Measurements from ENCODE around the gene MSI1.

The MSI1 gene

DNA sequence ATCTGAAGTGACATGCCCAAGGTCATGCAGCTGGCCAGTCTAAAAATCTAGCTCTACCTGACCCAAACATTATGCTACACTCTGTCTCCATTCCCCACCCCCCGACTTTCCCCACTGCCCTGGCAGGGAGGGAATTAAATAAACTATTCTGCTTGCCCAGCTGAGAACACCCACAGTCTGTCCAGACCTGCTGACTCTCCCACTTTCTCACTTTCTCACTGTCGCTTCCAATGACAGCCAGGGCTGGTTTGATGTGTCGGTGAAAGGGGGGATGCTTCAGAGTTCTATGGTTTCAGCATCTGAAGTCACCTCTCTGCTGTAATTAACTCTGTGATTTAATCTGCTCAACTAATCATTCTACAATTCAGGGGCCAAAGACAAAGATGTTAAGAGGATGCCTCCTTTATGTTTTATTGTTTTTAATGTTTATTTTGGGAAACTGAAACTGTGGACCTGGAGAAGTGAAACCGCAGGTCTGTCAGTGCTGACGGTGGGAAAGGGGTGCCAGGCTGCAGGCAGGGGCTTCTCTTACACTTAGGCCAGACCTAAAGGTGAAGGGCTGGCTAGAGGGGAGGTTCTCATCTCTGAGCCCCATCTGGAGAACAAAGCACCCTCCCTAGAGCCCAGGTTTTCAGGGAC lies 8.1 kb upstream of the MSI1 start:
- DNase-seq: no peak

DNA sequence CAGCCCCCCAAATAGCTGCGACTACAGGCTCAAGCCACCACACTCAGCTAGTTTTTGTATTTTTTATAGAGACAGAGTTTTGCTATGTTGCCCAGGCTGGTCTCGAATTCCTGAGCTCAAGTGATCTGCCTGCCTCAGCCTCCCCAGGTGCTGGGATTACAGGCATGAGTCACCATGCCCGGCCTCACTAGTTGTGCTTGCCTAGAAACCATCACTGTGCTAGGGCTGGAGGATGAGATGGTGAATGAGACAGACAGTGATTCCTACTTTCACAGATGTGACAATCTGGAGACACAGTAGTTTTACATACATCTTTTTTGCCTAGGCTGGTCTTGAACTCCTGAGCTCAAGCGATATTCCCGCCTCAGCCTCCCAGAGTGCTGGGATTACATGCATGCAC lies 7.5 kb upstream of the MSI1 start:
- DNase-seq: no peak

DNA sequence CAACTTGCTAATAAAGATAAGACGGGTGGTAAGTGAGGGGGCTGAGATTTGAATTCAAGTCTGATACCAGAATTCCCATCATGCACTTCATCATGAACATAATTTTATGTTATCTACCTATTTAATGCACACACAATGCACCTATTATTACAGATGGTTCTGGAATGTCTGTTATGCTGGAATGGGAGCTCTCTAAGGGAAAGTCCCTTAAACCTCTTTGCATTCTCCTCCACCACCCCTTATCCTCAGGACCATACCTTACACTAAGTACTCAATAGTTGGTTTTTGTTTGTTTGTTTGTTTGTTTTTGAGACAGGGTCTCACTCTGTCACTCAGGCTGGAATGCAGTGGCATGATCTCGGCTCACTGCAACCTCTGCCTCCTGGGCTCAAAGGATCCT lies 7.0 kb upstream of the MSI1 start:
- no peak for DNase-seq

DNA sequence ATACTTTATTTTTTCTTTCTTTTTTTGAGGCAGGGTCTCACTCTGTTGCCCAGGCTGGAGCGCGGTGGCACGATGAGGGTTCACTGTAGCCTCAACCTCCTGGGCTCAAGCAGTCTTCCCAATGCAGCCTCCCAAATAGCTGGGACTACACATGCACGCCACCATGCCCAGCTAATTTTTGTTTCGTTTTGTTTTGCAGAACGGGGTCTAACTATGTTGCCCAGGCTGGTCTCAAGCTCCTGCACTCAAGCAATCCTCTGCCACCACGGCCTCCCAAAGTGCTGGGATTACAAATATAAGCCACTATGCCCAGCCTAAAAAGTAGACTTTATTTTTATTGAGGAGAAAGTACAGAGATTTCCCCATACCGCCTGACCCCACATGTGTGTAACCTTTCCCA lies 4.7 kb upstream of the MSI1 start:
- DNase-seq: no peak

DNA sequence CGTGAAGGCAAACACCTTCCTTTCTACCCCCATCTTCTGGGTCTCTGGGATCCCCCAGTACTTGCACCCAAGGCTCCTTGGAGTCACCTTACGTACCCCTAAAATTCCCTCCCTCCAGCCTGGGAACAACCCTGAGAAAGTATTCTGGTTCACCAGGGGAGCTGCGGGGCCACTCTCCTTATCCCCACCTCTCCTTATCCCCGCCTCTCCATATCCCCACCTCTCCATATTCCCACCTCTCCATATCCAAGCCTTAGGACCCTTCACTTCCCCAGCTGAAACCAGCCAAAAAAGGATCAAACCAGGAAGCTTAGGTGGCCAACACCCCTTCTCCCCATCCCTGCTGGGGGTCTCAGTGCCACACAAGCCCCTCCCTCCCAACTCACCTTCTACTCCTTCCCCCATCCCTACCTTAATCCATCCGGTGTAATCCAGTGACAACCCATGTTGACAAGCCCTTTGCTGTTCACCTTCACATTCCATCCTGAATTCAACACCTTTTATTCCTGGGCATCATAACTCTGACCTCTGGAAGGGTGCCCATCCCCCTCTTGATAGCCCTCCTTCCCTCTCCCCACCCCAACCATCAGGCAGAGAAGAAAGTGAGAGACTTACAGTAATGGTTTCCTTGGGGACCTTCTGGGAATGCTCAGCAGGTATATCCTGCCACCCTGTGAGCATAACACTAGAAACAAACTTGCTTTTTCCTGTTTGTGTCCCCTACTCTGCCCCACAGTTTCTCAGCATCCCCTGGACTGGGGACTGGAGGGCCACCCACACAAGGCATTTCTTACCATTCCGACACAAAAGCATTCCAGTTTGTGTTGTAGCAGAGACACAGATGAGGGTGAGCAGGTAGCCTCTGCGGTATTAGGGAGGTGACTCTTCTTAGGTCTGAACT lies 1.6 kb upstream of the MSI1 start:
- no peak for DNase-seq

DNA sequence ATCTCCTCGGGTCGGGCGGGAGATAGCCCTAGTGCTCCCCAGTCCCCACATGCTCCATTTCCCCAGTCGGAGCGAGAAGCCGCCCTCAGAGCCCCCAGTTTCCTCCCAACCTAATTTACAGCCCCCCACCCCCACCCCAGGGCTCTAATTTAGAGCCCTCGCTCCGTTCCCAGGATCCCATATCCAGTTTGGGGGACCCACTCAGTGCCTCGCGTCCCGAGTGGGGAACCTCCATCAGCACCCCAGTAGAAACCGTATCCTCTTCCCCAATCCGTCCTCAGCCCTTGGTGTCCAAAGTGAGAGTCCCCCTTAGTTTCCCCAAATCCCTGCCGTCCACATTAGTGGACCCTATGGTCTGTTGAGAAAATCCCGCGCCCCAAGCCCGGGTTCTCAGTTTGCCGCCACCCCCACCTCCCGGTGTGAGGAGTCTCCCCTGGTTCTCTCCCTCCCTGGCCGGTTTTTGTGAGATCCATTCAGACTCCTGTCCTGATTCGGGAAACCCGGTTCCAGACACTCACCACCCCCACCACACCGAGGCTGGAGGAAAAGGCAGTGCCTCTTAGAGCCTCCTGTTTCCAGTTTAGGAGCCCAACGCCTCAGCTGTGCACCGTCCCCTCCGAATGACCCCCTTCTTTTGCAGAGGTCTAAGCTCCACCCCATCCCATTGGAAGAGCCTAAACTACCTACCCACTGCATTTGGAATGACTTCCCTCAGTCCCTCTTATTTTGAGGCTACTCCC lies 809 bp upstream of the MSI1 start:
- no peak for DNase-seq

DNA sequence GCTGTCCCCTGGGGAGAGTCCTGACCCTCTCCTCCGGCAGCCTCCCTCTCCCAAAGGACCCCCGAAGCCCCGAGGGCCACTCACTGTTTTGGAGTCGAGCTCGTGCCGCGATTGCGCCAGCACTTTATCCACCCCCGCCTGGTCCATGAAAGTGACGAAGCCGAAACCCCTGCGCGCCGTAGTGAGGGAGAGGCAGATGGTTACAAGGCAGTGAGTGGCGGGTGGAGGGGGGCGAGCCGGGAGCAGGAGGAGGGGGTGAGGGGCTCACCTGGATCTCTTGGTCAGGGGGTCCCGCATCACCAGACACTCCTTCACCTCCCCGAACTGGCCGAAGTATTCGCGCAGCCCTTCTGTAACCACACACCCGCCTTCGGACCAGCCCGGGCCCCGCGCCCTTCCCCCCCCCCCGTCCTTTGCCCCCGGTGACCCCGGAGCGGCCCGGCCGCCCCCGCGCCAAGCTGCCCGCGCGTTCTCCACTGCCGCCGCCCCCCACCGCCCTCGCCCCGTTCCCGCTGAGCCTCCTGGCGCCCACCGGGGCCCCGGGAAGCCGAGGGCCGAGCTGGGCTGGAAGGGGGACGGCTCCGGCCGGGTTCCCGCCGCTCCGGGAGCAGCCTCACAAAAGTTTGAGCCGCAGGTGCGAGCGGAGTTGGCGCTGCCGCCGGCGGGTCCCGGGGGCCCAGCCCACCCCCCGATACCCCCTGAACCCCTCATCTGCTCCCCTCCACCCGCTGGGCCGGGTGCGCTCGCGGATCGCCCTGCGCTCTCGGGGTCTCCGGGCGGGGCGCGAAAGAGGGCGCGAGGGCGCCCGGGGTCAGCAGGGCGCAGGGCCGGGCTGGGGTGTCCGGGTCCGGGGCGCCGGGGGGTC lies 808 bp downstream of the MSI1 start:
- no peak for DNase-seq

DNA sequence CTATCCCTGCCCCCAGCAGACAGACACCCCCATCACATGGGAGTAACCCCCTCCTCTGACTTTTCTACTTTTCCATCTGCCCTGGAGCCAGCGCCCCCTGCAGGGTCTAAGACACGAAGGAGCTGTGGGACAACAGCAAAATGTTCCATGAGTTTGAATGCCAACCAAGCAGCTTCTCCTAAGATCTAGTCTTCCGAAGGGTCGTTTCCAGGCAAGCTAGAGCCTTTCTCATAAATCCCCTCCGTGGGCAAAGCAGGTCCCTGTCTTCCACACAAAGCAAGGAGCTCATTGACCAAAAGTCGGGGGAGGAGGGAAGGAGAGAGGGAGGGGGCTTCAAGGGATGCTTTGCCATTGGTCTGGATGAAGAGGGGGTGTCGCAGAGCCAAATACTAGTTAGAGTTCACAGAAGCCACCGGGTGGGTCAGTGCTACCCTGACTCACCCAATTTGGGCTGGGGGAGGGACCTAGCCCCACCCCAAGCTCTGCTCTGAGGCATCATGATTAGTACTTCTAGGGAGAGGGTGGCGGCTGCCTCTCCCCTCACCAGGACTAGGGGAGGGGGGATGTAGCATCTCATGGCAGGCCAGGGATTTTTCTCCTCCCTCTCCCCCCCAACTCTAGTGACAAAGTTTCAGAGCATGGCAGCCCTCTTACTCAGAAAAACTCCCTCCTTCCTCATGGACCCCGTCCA lies 1.6 kb downstream of the MSI1 start:
- no peak for DNase-seq

DNA sequence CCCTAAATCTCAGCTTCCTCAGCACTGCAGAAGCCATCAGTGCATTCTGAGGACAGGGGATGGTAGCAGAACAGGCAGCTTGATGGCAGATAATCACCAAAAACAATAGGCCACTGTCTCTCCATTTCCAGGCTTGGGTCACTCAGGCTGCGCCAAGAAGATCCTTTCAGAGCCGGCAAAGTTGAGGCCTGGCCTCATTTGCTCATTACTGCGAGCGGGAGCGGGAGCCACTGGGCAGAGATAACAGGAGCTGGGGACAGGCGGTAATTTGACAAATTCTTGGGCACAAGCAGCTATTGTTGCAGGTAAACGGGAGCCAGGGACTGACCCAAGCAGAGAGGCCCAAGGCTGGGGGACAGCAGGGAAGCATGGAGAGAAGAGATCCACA lies 2.1 kb downstream of the MSI1 start:
- no peak for DNase-seq

DNA sequence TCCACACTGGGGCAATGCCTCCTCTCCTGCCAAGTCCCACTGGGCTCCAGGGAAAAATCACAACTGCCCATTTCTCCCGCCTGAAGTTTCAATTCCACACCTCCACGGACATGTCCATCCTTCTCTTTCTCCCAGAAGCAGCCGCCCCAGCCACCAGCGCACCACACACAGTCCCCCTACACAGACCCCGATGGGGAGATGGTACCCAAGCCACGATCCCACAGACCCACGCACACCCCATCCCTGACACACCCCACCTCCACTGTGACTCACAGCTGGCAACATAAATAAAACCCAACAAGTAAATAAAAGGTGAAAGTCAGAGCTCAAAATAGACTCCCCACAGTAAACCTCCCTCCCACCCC lies 2.6 kb downstream of the MSI1 start:
- DNase-seq: no peak

DNA sequence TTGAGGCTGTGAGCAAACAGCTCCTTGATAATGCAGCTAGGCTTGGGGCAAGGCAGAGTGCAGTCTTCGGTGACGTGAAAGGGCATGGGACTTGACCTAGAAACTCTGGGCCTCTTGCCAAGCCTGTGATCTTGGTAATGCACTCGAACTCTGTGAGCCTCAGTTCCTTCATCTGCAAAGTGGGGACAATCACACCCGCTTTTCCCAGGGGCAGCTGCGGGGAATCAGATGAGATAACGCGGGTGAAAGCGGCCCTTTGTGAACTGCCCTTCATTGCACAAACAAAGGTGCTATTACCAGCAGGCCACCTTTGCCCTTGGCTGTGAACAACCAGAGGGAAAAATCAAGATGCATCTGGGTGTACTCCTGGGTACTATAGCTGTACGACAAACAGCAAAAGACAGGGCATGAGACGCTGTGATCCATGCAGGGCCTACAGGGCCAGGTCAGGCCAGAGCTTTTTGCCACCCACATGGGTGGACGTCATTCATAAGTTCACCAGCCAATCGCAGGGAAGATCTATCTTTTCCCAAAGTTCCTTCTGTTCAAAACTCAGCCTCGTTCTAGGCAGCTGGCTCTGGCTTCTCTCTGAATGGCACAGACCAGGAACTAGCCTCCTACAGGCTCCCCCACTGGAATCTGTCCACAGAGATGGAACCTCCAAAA lies 3.2 kb downstream of the MSI1 start:
- no peak for DNase-seq

DNA sequence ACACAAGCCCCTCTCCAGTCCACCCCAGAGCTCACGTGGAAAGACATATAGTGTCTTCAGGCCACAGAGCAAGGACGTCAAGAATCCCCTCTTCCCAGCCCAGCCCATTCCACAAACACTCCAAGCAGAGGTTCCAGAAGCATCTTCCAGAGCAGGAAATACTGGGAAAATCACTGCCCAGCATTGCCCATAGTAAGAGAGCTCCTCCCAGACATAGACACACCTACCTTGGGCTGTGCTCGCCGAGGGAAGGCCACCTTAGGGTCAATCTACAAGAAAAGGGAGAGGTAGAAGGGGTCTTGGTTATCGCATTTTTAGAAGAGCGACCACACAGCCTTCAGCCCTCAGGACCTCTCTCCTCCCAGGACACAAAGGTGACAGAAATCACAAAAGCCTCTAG lies 4.5 kb downstream of the MSI1 start:
- no peak for DNase-seq

DNA sequence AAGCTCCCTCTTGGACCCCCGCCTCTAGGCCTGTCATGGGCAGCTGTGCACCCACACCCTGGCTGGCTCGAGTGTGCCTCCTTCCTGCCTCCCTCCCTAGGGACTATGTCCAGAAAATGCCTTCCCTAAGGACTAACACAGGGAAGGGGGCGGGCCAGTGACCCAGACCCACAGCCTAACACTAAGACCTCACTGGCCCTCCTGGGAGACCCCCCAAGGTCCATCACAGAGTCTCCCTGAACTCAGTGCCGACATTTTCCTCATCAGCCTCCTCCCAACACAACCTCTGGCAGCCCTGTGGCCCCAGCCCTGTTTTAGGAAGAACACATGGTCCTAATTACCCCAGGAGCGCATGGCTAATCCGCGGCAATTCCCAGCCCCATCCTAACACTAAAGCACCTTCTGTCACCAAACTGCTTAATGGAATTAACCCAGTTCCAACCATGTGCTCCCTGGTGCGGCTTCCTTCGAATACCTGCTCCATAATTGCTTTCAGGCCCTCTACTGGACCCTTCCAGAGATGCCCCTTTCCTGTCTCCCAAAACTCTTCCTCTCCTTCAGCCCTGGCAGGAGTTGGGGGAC lies 5.6 kb downstream of the MSI1 start:
- no peak for DNase-seq

DNA sequence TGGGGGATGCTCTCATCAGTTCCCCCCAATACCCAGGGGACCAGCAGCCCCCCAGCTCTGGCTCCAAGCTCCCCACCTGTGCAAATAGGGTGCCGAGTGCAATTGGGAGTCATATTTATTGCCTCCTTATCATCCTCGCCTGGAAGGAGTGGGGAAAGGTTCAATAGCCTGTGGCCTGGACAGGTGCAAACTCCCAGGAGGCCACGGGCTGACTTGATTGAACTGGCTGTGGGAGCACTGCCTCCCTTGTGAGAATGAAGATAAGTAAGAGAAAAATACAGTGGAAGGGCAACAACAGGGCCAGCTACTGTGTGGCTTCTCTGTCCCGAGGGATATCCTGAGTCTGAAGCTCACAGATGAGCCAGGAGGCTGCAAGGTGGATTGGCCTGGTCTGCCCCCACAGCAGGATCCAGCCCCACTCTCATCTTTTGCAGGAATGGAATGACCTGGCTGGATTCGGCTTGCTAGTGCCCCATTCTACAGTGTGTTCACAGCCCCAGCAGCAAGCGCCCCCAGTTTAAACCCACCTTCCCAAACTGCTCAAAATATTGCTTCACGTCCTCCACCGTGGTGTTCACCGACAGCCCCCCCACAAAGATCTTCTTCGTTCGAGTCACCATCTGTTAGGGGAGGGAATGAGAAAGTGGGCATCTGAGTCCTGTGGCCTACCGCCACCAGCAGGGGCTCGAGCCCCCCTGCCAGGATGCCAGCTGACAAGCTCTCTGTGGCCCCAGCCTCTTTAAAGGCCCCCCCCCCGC lies 6.3 kb downstream of the MSI1 start:
- DNase-seq: no peak

DNA sequence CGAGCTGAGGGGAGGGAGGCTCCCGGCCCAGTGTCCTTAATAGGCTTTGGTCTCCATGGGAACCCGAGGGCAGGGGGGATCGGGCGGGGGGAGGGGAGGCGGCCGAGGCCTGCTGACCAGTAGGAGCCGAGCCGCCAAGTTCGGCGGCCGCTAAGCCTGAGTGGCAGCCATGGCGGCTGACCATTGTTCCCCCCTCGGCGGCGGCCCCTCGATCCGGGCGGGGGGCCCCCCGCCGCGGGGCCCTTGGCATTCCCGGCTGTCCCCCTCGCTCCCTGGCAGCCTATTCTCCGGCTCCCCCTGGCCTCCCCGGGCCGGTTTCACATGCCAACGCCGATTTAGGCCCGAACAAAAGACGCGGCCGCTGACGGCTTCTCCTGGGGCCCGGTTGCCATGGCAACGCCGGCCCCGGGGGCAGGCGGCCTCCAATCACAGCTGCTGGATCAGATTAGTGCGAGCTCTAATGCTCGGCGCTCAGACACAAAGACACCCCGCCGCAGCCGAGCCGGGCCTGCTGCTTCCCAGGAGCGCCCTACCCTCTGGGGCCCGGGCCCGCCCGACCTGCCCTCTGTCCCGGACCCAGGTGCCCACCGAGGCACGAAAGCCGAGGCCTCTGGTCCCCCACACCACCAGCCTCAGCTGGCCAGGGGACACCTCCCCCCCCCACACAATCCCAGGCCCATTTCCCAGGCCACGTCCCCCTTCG lies 7.3 kb downstream of the MSI1 start:
- no peak for DNase-seq

DNA sequence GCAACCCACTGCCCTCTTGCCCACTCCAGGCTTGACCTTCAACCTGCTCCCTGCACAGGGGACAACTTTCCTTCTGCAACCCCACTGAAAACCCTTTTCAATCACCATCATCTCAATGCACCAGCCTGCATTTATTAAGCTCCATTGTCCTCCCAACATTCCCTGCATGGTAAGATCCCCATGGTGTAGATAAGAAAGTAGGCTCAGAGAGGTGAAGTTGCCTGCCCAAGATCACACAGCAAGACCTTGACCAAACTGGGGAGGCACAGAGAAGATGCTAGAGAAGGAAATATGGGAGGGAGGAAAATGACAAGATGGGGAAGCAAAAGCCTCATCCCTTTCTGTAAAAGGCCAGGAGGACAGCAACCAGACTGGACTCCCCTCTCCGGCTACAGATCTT lies 9.8 kb downstream of the MSI1 start:
- no peak for DNase-seq

DNA sequence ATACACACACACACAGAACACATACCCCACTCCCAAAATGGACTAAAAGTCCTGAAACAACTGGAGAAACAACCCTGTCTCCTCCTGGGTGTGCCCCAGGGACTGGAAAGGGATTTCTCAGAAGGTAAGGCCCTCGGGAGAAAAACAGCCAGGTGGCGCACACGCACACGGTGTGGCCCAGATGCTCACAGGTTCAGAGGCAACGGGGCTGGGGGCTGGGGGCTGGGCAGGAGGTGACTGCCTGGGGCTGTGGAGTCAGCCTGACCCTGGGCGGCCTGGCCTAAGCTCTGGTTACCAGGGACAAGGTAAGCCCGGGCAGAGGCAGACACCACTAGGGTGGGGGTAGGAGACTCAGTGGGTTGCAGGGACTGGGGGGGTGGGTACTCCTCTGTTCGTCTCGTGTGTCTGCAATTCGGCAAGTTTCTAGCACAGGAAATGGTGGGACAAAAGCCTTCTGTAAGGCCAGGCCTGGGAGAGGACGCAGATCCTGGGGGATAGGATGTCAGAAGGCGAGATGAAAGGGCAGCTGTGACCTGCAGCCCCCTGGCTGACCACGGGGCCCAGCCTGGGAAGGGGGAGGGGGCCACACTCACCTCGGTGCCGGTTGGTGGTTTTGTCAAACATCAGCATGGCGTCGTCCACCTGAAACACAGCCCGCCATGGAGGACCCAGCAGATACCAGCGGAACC lies 10.4 kb downstream of the MSI1 start:
- no peak for DNase-seq

DNA sequence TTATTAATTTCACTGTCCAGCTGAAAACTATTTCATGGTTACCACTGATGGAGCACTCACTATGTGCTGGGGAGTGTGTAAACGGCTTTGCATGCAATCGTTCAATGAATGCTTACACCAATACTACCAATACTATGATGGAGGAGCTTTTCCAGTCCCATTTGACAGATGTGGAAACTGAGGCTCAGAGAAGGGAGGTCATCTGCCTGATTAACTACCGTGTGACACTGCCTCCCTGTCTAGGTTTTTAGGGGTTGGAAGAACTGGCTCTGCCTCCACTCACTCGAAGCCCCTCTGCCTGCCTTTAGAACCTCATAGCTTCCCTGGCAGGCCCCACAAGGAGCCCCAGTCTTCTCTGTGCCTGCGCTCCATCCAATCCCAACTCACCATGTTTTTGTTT lies 11.9 kb downstream of the MSI1 start:
- DNase-seq: no peak

DNA sequence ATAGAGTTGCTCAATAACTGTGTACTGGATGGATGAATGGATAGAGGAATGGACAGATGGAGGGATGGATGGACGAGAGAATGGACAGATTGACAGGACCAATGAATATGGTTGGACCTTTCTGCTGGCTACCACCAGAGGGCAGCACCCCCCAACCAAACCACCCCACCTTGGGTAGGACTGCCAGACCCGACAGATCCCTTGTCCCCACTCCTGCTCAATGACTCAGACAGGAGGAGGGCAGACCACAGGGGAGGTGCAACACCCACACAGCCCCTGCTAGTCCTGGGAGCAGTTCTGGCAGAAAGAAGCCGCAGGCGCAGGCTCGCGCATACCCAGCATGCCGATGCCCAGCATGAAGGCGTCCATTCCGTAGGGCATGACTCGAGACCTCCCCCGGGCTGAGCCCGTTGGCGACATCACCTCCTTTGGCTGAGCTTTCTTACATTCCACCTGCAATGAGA lies 12.4 kb downstream of the MSI1 start:
- no peak for DNase-seq

Data from cortex of kidney (tissue), 1 donor.